ENCODE results near the gene NOXO1.
"Not testable (repeated sequence)": the region's sequence is repeated elsewhere in the genome, so short reads cannot be mapped to it uniquely, and the experiment has no call there.

The NOXO1 gene

DNA sequence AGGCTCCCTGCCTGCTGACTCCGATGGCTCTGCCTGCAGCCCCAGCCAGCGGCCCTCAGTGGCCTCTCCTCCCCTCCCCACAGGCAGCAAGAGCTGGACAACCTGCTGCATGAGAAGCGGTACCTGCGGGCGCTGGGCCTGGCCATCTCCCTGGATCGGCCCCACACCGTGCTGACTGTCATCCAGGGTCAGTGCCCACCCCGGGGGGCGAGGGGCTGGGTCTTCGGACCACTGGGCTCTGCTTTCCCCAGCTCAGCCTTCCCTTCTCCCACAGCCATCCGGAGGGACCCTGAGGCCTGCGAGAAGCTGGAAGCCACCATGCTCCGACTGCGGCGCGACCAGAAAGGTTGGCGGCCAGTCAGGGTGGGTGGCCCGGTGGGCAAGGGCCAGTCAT, 3.4 kb downstream of the NOXO1 start:
- no peak for DNase-seq

DNA sequence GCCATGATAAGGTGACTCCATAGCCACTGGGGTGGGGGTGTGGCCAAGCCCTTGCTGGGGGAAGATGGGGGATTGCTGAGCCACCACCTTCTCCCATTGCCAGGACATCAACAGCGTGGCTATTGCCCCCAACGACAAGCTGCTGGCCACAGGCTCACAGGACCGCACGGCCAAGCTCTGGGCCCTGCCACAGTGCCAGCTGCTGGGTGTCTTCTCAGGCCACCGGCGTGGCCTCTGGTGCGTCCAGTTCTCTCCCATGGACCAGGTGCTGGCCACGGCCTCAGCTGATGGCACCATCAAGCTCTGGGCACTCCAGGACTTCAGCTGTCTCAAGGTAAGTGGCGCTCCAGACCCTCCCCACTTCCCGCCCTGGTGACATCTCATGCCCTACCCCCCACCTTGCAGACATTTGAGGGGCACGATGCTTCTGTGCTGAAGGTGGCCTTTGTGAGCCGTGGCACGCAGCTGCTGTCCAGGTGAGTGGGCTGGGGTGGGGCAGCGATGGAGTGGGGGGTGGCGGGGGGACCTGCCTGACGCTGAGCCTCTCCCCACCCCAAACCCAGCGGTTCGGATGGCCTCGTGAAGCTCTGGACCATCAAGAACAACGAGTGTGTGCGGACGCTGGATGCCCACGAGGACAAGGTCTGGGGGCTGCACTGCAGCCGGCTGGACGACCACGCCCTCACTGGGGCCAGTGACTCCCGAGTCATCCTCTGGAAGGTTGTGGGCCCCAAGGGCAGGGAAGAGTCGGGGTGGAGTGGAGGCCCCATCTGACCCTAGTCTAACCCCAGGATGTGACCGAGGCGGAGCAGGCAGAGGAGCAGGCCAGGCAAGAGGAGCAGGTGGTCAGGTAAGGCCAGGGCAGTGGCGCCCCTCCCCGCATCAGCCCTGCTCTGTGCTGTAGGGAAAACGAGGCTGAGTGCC, 4.1 kb downstream of the NOXO1 start:
- no peak for DNase-seq

GRCh38 chr16:1976216-1976520, 5.1 kb downstream of the NOXO1 start:
- no peak for DNase-seq

DNA sequence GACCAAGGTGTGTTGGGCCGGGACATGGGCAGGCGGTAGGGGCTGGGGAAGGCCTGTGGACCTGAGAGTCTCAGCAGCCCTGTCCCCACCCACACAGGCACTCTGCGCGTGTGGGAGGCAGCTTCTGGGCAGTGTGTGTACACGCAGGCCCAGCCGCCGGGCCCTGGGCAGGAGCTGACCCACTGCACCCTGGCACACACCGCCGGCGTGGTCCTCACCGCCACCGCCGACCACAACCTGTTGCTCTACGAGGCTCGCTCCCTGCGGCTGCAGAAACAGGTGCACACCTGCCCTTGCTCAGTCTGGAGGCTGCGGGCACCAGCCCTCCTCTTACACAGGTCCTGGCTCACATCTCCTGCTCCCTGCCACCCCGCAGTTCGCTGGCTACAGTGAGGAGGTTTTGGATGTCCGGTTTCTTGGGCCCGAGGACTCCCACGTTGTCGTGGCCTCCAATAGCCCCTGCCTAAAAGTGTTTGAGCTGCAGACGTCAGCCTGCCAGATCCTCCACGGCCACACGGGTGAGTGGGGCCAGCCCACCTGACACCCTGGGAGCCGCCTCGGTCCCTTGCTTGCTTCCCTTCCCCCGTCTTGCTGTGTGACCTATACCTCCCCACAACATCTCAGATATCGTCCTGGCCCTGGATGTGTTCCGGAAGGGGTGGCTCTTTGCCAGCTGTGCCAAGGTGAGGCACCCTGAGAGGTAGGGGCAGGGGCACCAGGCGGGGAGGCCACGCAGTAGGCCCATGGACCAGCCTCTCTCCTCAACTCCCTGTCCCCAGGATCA, 5.6 kb downstream of the NOXO1 start:
- no peak for DNase-seq

GRCh38 chr16:1974157-1975070, 6.9 kb downstream of the NOXO1 start:
- no peak for DNase-seq

DNA sequence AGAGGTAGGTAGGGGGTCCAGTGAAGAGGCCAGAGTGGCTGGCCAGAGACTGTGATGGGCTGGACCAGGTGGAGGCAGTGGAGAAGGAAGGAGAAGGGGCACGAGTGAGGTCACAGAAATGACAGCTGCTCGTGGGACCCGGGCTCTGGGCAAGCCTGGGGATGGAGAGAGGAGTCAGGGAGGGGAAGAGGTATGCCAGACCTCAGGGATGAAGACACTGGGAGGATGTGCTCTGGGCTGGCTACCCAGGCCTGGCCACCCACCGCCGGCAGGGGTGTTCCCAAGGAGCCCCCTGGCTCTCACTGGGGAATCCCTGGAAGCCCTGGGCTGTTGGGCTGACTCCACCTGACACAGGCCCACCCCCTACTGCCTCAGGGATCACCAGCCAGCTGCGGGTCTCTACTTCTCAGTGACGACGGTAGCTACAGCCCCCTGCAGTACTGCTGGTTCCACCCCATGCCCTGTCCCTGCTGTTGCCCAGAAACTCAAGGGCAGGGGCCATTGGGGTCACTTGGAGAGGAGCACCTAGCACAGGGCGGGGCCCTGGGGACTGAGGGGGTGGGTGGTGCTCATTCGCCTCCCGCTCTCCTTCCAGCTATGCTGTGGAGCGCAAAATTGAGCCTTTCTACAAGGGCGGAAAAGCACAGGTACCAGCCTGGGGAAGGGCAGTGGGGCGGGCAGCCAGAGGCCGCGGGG, 7.7 kb downstream of the NOXO1 start:
- no peak for DNase-seq

GRCh38 chr16:1972490-1972877, 8.8 kb downstream of the NOXO1 start:
- DNase-seq: no peak

GRCh38 chr16:1971796-1972489, 9.3 kb downstream of the NOXO1 start, which contains the start of gene TBL3:
TSS of gene TBL3 (plus strand) at chr16:1972053. CDS start at chr16:1972165, 112 bp downstream.
- DNase-seq: peak; percentile 92 to 94

DNA sequence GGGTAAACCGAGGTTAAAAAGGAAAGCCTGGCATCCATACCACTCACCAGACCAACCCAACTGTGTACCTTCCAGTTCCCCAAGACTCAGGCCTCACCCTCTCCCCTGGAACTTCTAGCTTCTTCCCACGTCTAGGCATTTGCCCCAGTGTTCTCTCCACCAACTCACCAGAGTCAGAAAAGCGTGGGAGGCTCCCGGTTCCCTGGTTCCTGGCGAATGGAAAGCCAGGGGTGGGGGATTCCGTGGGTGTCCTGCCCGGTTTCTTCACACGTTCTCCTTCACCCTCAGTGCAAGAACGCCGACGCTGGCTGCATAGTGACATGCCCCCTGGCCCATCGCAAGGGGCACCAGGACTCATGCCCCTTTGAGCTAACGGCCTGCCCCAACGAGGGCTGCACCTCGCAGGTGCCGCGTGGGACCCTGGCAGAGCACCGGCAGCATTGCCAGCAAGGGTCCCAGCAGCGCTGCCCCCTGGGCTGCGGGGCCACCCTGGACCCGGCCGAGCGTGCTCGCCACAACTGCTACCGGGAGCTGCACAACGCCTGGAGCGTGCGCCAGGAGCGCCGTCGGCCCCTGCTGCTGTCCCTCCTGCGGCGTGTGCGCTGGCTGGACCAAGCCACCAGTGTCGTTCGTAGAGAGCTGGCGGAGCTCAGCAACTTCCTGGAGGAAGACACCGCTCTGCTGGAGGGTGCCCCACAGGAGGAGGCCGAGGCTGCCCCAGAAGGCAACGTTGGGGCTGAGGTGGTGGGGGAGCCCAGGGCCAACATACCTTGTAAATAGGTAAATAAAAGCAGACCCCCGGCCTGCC, 12.9 kb downstream of the NOXO1 start:
- DNase-seq: no peak

- no peak for DNase-seq
These were observed 14.8 kb downstream of the NOXO1 start, which contains the start of gene RNF151 for GRCh38 chr16:1966460-1966859. TSS of gene RNF151 (plus strand) at chr16:1966856. CDS start at chr16:1966882, 26 bp downstream.

- no peak for DNase-seq
These were observed 15.8 kb downstream of the NOXO1 start for GRCh38 chr16:1965396-1966001.

GRCh38 chr16:1964506-1965395, 16.5 kb downstream of the NOXO1 start, which contains the start of gene RPS2:
TSS of gene RPS2 (minus strand) at chr16:1964826. CDS start at chr16:1964625, 201 bp downstream.
- DNase-seq: peak; percentile 98 to 99

- DNase-seq: peak; percentile 45 to 51
These were observed 17.3 kb downstream of the NOXO1 start for GRCh38 chr16:1963806-1964505.

GRCh38 chr16:1962161-1963153, 18.8 kb downstream of the NOXO1 start:
- not testable (repeated sequence) for DNase-seq

DNA sequence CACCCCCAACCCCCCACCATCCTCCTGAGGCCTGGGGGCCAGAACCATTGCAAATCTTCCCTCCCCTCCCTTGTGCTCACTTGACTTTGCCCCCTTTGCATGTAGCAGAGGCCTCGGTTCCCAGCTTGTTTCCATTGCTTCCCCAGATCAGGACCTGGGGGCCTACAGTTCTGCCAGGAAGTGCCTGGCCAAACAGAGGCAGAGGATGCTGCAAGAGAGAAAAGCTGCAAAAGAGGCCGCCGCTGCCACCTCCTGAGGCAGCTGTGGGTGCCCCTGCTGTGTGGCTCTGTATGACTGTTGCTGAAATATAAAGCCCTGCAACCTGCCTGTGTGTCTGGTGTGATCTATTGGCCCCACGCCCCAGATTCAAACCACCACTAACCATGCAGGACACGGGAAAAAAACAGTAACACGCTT, 19.6 kb downstream of the NOXO1 start:
- no peak for DNase-seq

- DNase-seq: peak in 1 of 2 donors; percentile 40
These were observed 20.3 kb downstream of the NOXO1 start for GRCh38 chr16:1960665-1961630.
